ENCODE measurements around the gene GMPR.
"Not testable (repeated sequence)": the region's sequence is repeated elsewhere in the genome, so short reads cannot be mapped to it uniquely, and the experiment has no call there.

GMPR gene

DNA sequence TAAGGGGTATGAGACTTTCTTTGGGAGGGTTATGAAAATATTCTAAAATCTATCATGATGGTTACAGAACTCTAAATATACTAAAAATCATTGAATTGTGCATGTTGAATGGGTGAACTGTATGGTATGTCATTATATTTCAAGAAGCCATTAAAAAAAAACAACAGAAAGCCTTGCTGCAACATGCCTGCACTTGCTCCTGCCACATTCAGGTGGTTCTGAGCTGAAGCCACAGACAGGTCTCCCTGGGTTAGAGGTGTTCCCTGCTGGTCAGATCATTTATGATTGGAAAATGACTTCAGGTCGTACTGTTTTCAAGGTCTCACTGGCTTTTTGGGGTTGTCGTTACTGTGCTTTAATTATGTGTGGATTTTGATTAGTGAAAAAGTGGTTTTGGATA is 13.3 kb downstream of the GMPR start:
- no peak for DNase-seq

DNA sequence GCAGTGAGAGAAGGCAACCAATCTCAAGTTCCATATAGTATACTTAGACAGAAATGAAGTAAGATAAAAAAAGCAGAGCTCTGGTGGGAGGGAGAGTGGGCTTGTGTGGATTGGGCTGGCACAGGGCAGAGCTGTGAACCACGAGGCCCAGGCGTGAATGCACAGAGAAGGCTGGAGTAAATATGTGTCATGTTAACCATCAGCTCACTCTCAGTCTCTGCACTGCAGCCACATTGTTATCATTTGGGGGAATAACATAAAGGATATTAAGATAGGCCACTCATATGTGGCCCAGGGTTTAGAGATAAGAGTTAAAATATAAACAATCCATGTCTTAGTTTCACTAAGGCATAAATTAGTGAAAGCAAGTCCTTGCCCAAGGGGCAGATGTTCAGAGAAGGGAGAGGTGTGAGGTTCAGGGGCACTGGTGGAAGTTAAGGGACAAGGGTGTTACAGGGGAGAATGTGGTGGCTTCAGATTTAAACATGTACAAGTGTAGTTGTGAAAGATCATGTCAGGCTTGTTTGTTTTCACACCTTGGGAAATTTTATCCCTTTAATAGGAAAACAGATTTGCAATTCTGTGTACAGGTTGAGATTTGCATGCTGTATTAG is 14.4 kb downstream of the GMPR start:
- DNase-seq = no peak

DNA sequence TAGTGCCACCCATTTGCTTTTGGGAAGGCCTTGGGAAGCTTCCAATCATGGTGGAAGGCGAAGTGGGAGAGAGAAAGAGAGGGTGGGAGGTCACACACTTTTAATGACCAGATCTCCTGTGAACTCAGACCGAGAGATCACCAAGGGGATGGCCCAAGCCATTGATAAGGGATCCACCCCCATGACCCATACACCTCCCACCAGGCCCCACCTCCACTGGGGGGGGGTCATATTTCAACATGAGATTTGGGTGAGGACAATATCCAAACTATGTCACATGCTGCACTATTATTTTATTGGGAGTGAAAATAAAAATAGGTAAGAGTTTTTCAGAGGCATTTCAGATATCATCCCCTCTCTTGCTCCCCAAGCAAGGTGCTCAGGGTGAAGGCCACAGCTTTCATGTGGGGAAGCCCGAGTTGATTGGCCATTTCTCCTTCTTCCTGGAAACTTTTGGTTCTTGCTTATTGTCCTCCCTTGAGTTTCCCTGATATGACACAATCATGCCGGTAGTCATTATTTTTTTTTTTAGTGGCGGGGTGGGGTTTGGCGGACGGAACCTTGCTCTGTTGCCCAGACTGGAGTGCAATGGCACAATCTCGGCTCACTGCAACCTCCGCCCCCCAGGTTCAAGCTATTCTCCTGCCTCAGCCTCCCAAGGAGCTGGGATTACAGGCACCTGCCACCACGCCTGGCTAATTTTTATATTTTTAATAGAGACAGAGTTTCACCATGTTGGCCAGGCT is 15.2 kb downstream of the GMPR start:
- DNase-seq = no peak

- DNase-seq = no peak
Measured at GRCh38 chr6:16254535-16254934, 16.1 kb downstream of the GMPR start.

- DNase-seq = no peak
Measured at GRCh38 chr6:16256781-16257180, 18.4 kb downstream of the GMPR start.

DNA sequence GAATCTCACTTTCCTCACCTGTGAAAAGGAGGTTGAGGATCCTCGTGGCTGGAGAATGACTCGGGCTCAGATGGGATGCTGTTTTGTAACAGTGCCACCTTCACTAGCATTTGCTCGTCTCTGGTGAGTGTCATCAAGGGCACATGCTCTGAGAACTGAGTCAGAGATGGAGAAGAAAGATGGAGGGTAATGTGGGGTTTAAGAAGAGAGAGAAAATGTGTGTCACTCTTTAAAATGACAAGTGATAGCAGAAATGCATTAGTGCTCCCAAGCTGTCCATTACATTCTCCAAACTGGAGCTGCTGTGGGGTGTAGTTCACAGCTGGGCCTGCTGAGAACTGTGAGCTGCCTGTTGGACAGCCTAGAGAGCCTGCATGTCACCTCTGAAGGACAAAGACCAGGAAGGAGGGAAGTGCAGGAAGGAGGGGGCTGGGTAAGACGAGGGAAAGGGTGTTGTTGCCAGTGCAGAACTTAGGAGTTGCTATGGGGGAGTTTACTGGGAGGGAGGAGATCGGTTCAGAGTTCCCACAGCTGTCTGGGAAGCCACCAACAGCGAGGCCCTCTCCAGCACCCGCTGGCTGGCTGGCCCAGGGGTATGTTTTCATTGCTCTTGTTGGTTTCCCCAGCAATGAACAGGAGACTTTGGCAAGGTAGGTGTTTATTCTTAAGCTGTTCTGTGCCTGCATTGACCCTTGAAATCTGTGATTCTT is 19.8 kb downstream of the GMPR start:
- no peak for DNase-seq

DNA sequence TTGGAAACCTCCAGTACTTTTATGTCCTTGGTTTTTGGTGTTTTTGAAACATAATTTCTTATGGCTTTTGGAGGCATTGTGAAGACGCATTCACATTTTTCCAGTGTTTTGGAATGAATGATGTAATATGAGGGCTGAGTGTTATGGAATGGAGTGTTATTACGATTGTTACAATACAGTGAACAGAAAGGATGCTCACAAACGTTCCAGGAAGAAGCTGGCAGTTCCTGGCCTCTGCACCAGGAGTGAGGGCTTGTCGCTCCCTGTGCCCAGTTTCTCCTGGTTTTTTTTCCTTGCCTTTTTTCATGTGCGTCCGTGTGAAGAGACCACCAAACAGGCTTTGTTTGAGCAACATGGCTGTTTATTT is 20.3 kb downstream of the GMPR start:
- no peak for DNase-seq

DNA sequence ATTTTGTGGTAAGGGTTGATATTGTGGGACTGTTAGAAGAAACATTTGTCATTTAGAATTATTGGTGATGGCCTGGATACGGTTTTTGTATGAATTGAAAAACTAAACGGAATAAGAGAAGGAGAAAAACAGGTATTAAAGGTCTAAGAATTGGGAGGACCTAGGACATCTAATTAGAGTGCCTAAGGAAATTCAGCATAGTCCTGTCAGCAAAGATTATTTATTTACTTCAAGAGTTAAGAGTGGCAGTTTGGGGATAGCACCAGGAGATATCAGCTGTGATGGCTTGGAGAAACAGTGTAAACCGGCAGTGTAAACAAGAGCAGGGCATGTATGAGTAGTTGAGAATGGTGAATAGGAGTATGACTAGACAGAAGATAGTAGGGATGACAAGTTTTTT is 21.2 kb downstream of the GMPR start:
- DNase-seq = not testable (repeated sequence)

- not testable (repeated sequence) for DNase-seq
Measured at GRCh38 chr6:16260602-16261001, 22.2 kb downstream of the GMPR start.

DNA sequence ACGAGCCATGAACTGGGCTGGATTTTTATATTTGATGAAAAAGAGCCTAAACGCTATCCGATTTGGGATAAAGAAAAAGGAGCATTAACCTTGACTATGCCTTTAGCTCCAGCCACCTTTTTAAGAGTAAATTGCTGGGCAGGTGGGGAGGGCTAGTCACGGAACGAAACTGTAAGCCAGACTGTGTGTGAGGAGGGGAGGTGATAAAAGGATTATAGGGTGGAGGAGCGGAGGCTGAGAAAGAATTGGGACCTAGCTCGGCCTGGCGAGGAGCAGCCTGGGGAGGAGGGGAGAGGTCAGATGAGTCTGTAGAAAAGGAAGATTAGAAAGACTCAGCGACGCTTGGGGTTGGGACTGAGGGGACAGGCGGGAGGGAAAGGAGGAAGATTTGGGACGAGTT is 24.4 kb downstream of the GMPR start:
- not testable (repeated sequence) for DNase-seq

GRCh38 chr6:16263464-16264099 is 25.2 kb downstream of the GMPR start:
- not testable (repeated sequence) for DNase-seq

- no peak for DNase-seq
Measured at GRCh38 chr6:16264785-16265184, 26.4 kb downstream of the GMPR start.

GRCh38 chr6:16265351-16266341 is 27.3 kb downstream of the GMPR start:
- DNase-seq = no peak

DNA sequence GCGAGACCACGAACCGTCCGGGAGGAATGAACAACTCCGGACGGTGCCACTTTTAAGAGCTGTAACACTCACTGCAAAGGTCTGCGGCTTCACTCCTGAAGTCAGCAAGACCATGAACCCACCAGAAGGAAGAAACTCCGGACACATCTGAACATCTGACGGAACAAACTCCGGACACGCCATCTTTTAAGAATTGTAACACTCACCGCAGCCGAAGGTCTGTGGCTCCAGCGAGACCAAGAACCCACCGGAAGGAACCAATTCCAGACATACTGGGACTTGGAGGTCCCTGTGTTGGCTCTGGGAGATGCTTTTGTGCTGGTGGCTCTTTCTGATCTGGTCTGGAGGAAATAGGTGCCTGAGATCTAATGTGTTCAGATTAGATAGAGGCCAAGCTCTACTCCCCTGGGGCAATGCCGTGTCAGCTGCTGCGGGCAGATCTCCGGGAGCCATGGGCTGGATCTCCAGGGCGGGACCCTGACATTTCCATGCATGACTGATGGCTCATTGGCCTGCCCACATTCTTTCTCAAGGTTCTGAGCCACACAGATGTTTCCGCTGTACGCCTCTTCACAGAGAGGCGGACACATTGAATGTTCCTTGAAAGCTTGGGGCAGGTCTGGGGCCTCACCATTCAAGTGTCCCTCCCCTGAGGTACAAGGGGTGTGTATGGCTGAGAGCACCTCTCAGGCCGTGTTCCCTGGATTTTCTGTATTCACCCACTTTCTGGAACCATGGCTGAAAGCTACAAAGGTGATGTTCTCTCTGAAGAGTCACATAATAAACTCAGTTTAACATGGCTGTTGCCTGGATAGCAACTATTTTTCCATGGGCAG is 29.3 kb downstream of the GMPR start:
- no peak for DNase-seq

GRCh38 chr6:16269442-16270070 is 31.2 kb downstream of the GMPR start:
- not testable (repeated sequence) for DNase-seq

GRCh38 chr6:16270178-16270794 is 31.9 kb downstream of the GMPR start:
- DNase-seq = no peak

DNA sequence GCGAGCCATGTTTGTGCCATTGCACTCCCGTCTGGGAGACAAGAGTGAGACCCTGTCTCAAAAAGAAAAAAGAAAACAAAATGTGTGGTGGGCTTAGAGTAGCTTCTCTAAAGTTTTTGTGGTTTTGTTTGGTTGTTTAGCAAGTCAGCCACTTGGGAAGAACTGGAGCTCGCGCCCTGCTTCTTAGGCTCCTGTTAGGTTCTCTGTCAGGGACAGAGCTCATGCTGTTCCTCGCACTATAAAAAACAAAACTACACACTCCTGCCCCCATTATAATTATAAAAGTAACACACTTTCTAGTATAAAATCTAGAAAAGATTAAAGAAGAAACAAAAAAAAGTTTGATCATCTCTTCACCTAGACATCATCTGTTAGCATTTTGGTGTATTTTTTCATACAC is 33.0 kb downstream of the GMPR start:
- DNase-seq = no peak

DNA sequence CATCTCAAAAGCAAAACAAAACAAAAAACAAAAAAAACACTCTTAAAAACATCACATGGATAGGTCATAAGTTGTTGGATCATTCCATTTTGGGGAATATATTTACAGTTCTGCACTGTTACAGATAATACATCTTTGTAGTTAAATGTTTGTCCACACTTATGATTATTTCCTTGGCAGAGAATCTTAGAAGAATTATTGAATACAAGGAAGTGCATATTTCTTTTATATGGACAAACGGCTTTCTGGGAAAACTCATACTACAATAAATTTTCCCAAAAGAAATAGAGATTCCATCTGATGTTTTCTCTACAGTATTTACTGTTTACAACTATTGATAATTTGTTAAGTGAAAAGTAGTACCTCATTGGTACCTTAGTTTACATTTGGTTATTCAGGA is 33.8 kb downstream of the GMPR start:
- DNase-seq = no peak

GRCh38 chr6:16273256-16273655 is 34.9 kb downstream of the GMPR start:
- peak; percentile 74 for DNase-seq

- peak; percentile 61 for DNase-seq
Measured at GRCh38 chr6:16274483-16274882, 36.1 kb downstream of the GMPR start.
